ENCODE data around the gene FGF2. TPM values are rescaled to one million over a fixed set of nuclear protein-coding genes. Genes with fewer than 3 reads are reported as not detected.

Gene FGF2
- polyA plus RNA-seq, 1 experiment, result 25.1 TPM

GRCh38 chr4:122901247-122902010 is 74.8 kb downstream of the FGF2 start:
- no peak for DNase-seq (ENCODE audit: low read depth, low spot score)
- H3K27me3 ChIP-seq (ENCODE audit: control insufficient read depth, insufficient read depth, low read length), result no peaks in the 10 kb centered on the region
- H3K4me3 ChIP-seq (ENCODE audit: low read depth, low read length), result no peak overlapping the region
- H3K9me3 ChIP-seq (ENCODE audit: control insufficient read depth, insufficient read depth, low read length), result no peaks in the 10 kb centered on the region
- no peak overlapping the region for H3K27ac ChIP-seq (ENCODE audit: low read depth, low read length)
- ChIA-PET POLR2A (interaction anchor here (0.5 to 0.6 kb wide), 2 partner anchors 16 to 318 kb away, joined by 5 to 6 read pairs; no protein-coding TSS in a partner anchor), CTCF (interaction anchor here (1.6 to 7.7 kb wide), 3 partner anchors 13 to 169 kb away, joined by 4 to 47 read pairs (median 44); partner anchors contain the start of gene BBS12)
- TF ChIP-seq CTCF (IDR thresholded peaks at IDR 0.05; ENCODE audit: low read depth, low read length), result no peak

GRCh38 chr4:122903766-122904288 is 77.2 kb downstream of the FGF2 start:
- Histone ChIP-seq H3K4me3 (ENCODE audit: low read depth, low read length) (no peak overlapping the region), H3K27ac (ENCODE audit: low read depth, low read length) (no peak overlapping the region), H3K9me3 (ENCODE audit: control insufficient read depth, insufficient read depth, low read length) (no peaks in the 10 kb centered on the region), H3K27me3 (ENCODE audit: control insufficient read depth, insufficient read depth, low read length) (no peaks in the 10 kb centered on the region)
- ChIA-PET POLR2A (no interaction called here), CTCF (interaction anchor here (1.4 to 3.3 kb wide), 3 partner anchors 11 to 148 kb away, joined by 3 to 44 read pairs (median 15); no protein-coding TSS in a partner anchor)
- no peak for DNase-seq (ENCODE audit: low read depth, low spot score)
- TF ChIP-seq CTCF (IDR thresholded peaks at IDR 0.05; ENCODE audit: low read depth, low read length), result no peak

GRCh38 chr4:122906859-122907305 is 80.3 kb downstream of the FGF2 start:
- no peak for DNase-seq (ENCODE audit: low read depth, low spot score)
- POLR2A ChIA-PET, result no interaction called here
- CTCF ChIA-PET, result interaction anchor here (1.7 kb wide), 1 partner anchor 149 kb away, joined by 5 read pairs; no protein-coding TSS in a partner anchor
- Histone ChIP-seq H3K9me3 (ENCODE audit: control insufficient read depth, insufficient read depth, low read length) (no peaks in the 10 kb centered on the region), H3K27me3 (ENCODE audit: control insufficient read depth, insufficient read depth, low read length) (no peaks in the 10 kb centered on the region), H3K27ac (ENCODE audit: low read depth, low read length) (no peak overlapping the region), H3K4me3 (ENCODE audit: low read depth, low read length) (no peak overlapping the region)
- no peak for TF ChIP-seq CTCF (IDR thresholded peaks at IDR 0.05; ENCODE audit: low read depth, low read length)

GRCh38 chr4:122908223-122908622 is 81.6 kb downstream of the FGF2 start:
- no peak for DNase-seq (ENCODE audit: low read depth, low spot score)
- Histone ChIP-seq H3K4me3 (ENCODE audit: low read depth, low read length) (no peak overlapping the region), H3K9me3 (ENCODE audit: control insufficient read depth, insufficient read depth, low read length) (no peaks in the 10 kb centered on the region), H3K27ac (ENCODE audit: low read depth, low read length) (no peak overlapping the region), H3K27me3 (ENCODE audit: control insufficient read depth, insufficient read depth, low read length) (no peaks in the 10 kb centered on the region)
- no peak for TF ChIP-seq CTCF (IDR thresholded peaks at IDR 0.05; ENCODE audit: low read depth, low read length)
- ChIA-PET CTCF (interaction anchor here (1.0 kb wide), 1 partner anchor 151 kb away, joined by 3 read pairs; no protein-coding TSS in a partner anchor), POLR2A (no interaction called here)

GRCh38 chr4:122909683-122910082 is 83.1 kb downstream of the FGF2 start:
- Histone ChIP-seq H3K4me3 (ENCODE audit: low read depth, low read length) (no peak overlapping the region), H3K27ac (ENCODE audit: low read depth, low read length) (no peak overlapping the region), H3K27me3 (ENCODE audit: control insufficient read depth, insufficient read depth, low read length) (no peaks in the 10 kb centered on the region), H3K9me3 (ENCODE audit: control insufficient read depth, insufficient read depth, low read length) (no peaks in the 10 kb centered on the region)
- TF ChIP-seq CTCF (IDR thresholded peaks at IDR 0.05; ENCODE audit: low read depth, low read length), result no peak
- no peak for DNase-seq (ENCODE audit: low read depth, low spot score)
- POLR2A ChIA-PET, result no interaction called here
- CTCF ChIA-PET, result interaction anchor here (2.8 kb wide), 1 partner anchor 151 kb away, joined by 20 read pairs; no protein-coding TSS in a partner anchor
